Measurements from ENCODE around the gene PTPRF.

PTPRF gene

GRCh38 chr1:43565600-43566360, 35.1 kb downstream of the PTPRF start:
- no peaks in the 10 kb centered on the region for H4K20me1 ChIP-seq (ENCODE audit: control insufficient read depth, insufficient read depth, low read depth, low read length)
- TF ChIP-seq EZH2phosphoT487 (IDR thresholded peaks at IDR 0.05; ENCODE audit: borderline replicate concordance, low read length) (no peak), CTCF (IDR thresholded peaks at IDR 0.05; ENCODE audit: low read depth, low read length, poor library complexity, severe bottlenecking) (no peak)
- no peaks in the 10 kb centered on the region for H3F3A ChIP-seq (ENCODE audit: control insufficient read depth, insufficient read depth)
- no peak overlapping the region for H3K4me2 ChIP-seq (ENCODE audit: low read length)
- H3K4me1 ChIP-seq (ENCODE audit: control insufficient read depth, low read length) = no peaks in the 10 kb centered on the region
- H3K27ac ChIP-seq (ENCODE audit: low read depth, low read length) = no peak overlapping the region
- H3K36me3 ChIP-seq (ENCODE audit: control insufficient read depth, low read length) = no peaks in the 10 kb centered on the region
- H3K9me3 ChIP-seq (ENCODE audit: control insufficient read depth, insufficient read depth, low read length) = no peaks in the 10 kb centered on the region
- no peaks in the 10 kb centered on the region for H3K79me2 ChIP-seq (ENCODE audit: control insufficient read depth, low read length)
- no peaks in the 10 kb centered on the region for H3K9me2 ChIP-seq (replicated peaks; ENCODE audit: control insufficient read depth, low read length)
- H3K27me3 ChIP-seq (ENCODE audit: control insufficient read depth, low read length) = no peaks in the 10 kb centered on the region
- no peak overlapping the region for H3K4me3 ChIP-seq (ENCODE audit: low read length)

GRCh38 chr1:43566382-43567044, 35.8 kb downstream of the PTPRF start:
- Histone ChIP-seq H4K20me1 (ENCODE audit: control insufficient read depth, insufficient read depth, low read depth, low read length) (no peaks in the 10 kb centered on the region), H3K79me2 (ENCODE audit: control insufficient read depth, low read length) (no peaks in the 10 kb centered on the region), H3K4me1 (ENCODE audit: control insufficient read depth, low read length) (no peaks in the 10 kb centered on the region), H3K9me3 (ENCODE audit: control insufficient read depth, insufficient read depth, low read length) (no peaks in the 10 kb centered on the region), H3K27me3 (ENCODE audit: control insufficient read depth, low read length) (no peaks in the 10 kb centered on the region), H3F3A (ENCODE audit: control insufficient read depth, insufficient read depth) (no peaks in the 10 kb centered on the region), H3K27ac (ENCODE audit: low read depth, low read length) (no peak overlapping the region), H3K36me3 (ENCODE audit: control insufficient read depth, low read length) (no peaks in the 10 kb centered on the region), H3K4me3 (ENCODE audit: low read length) (no peak overlapping the region), H3K4me2 (ENCODE audit: low read length) (no peak overlapping the region), H3K9me2 (replicated peaks; ENCODE audit: control insufficient read depth, low read length) (no peaks in the 10 kb centered on the region)
- TF ChIP-seq CTCF (IDR thresholded peaks at IDR 0.05; ENCODE audit: low read depth, low read length, poor library complexity, severe bottlenecking) (no peak), EZH2phosphoT487 (IDR thresholded peaks at IDR 0.05; ENCODE audit: borderline replicate concordance, low read length) (no peak)

- Histone ChIP-seq H3K9me3 (ENCODE audit: control insufficient read depth, insufficient read depth, low read length) (no peaks in the 10 kb centered on the region), H3K36me3 (ENCODE audit: control insufficient read depth, low read length) (no peaks in the 10 kb centered on the region), H3K4me3 (ENCODE audit: low read length) (no peak overlapping the region), H3K4me1 (ENCODE audit: control insufficient read depth, low read length) (no peaks in the 10 kb centered on the region), H3K27me3 (ENCODE audit: control insufficient read depth, low read length) (no peaks in the 10 kb centered on the region), H3K4me2 (ENCODE audit: low read length) (no peak overlapping the region), H3K9me2 (replicated peaks; ENCODE audit: control insufficient read depth, low read length) (no peaks in the 10 kb centered on the region), H3K79me2 (ENCODE audit: control insufficient read depth, low read length) (no peaks in the 10 kb centered on the region), H3K27ac (ENCODE audit: low read depth, low read length) (no peak overlapping the region), H3F3A (ENCODE audit: control insufficient read depth, insufficient read depth) (no peaks in the 10 kb centered on the region), H4K20me1 (ENCODE audit: control insufficient read depth, insufficient read depth, low read depth, low read length) (no peaks in the 10 kb centered on the region; the same call in 1 of the 2 replicates)
- TF ChIP-seq EZH2phosphoT487 (IDR thresholded peaks at IDR 0.05; ENCODE audit: borderline replicate concordance, low read length) (no peak), CTCF (IDR thresholded peaks at IDR 0.05; ENCODE audit: low read depth, low read length, poor library complexity, severe bottlenecking) (no peak)
These were observed 38.5 kb downstream of the PTPRF start for GRCh38 chr1:43569175-43569574.
